Neural progenitor cell (in vitro differentiated cells): ENCODE data around the gene FAF1. TPM values are rescaled to one million over a fixed set of nuclear protein-coding genes. Genes with fewer than 3 reads are reported as not detected.

Source experiments
- DNase-seq: peaks from one replicate; pipeline ENCODE4 v3.0.0-alpha.2; 2016; ENCODE audit warnings: low spot score
- H2AFZ ChIP-seq: fragments of 200-600 bp; sonication (generic); replicated peaks from 2 replicates; pipeline ENCODE4 v1.6.1; 2016; ENCODE audit warnings: antibody characterized with exemption
- H3F3A ChIP-seq: fragments of 200-600 bp; sonication (generic); 2 replicates; pipeline ENCODE4 v1.6.1; 2016; ENCODE audit warnings: antibody characterized with exemption, low read depth
- H3K27ac ChIP-seq: fragments of 200-600 bp; sonication (generic); 2 replicates; pipeline ENCODE4 v1.5.1; 2016; ENCODE audit warnings: mild to moderate bottlenecking
- H3K27me3 ChIP-seq: fragments of 200-600 bp; sonication (generic); 2 replicates; pipeline ENCODE4 v1.6.1; 2016; ENCODE audit warnings: mild to moderate bottlenecking, moderate library complexity
- H3K36me3 ChIP-seq: fragments of 200-600 bp; sonication (generic); 2 replicates; pipeline ENCODE4 v1.5.1; 2016
- H3K4me1 ChIP-seq: fragments of 200-600 bp; sonication (generic); 2 replicates; pipeline ENCODE4 v1.6.1; 2016; ENCODE audit warnings: mixed run types
- H3K4me2 ChIP-seq: fragments of 200-600 bp; sonication (generic); 2 replicates; pipeline ENCODE4 v1.6.1; 2016
- H3K4me3 ChIP-seq: fragments of 200-600 bp; sonication (generic); 2 replicates; pipeline ENCODE4 v1.5.1; 2016
- H3K79me2 ChIP-seq: fragments of 200-600 bp; sonication (generic); 2 replicates; pipeline ENCODE4 v1.6.1; 2016; ENCODE audit warnings: low read depth
- H3K9ac ChIP-seq: fragments of 200-600 bp; sonication (generic); 2 replicates; pipeline ENCODE4 v1.6.1; 2016
- H3K9me3 ChIP-seq: fragments of 200-600 bp; sonication (generic); 2 replicates; pipeline ENCODE4 v1.5.1; 2016; ENCODE audit warnings: low read depth
- H4K20me1 ChIP-seq: fragments of 200-600 bp; sonication (generic); 2 replicates; pipeline ENCODE4 v1.6.1; 2016; ENCODE audit warnings: low read depth
- H3K27ac Mint-ChIP-seq: 3 replicates; pipeline ENCODE4 v1.8.0; 2021; ENCODE audit warnings: mixed read lengths
- H3K27me3 Mint-ChIP-seq: 2 replicates; pipeline ENCODE4 v1.8.0; 2022; ENCODE audit warnings: low read depth, mild to moderate bottlenecking, inconsistent platforms, moderate library complexity, mixed read lengths; ENCODE audit not compliant: insufficient read depth
- H3K36me3 Mint-ChIP-seq: 3 replicates; pipeline ENCODE4 v1.8.0; 2021; ENCODE audit warnings: mixed read lengths
- H3K4me1 Mint-ChIP-seq: 3 replicates; pipeline ENCODE4 v1.8.0; 2021; ENCODE audit warnings: mixed read lengths
- H3K4me3 Mint-ChIP-seq: 3 replicates; pipeline ENCODE4 v1.8.0; 2021; ENCODE audit warnings: mild to moderate bottlenecking, moderate library complexity, mixed read lengths
- H3K9me3 Mint-ChIP-seq: 3 replicates; pipeline ENCODE4 v1.8.0; 2020; ENCODE audit warnings: mixed read lengths
- CTCF ChIP-seq: fragments of 200-600 bp; sonication (generic); IDR thresholded peaks from 2 replicates; pipeline ENCODE4 v1.5.1; 2017; ENCODE audit warnings: antibody characterized with exemption, mild to moderate bottlenecking
- EZH2 ChIP-seq: fragments of 200-600 bp; sonication (generic); IDR thresholded peaks from 2 replicates; pipeline ENCODE4 v1.6.1; 2017; ENCODE audit warnings: antibody characterized with exemption, mild to moderate bottlenecking, moderate library complexity
- EZH2phosphoT487 ChIP-seq: fragments of 200-600 bp; sonication (generic); IDR thresholded peaks from 2 replicates; pipeline ENCODE4 v1.6.1; 2017; ENCODE audit warnings: antibody characterized with exemption
- total RNA-seq: library from RNA; depleted of rRNA; stranded (reverse); fragments of >200 nt; gene quantifications from 2 replicates; pipeline ENCODE4 v1.2.3, GENCODE V29; 2015; ENCODE audit warnings: low replicate concordance

Gene FAF1
- total RNA-seq, 1 donor from 2014 or later, result 103 TPM

DNA sequence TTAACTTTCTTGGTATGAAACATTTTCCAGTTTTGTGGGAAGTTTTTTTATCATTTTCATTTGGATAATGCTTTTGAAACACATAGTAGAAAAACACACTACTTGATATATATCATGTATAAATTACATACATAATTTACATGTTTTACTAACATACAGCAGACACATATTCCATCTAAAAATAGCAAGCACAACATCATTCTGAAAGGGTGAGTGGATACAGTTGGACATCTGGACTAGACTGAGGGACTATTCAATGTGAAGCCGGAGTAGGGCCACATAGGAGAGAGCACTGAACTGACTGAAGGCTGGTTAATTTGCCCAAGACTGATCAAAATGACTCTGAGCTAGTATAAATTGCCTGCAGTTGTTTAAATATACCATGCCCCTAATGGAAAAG is 21.7 kb upstream of the FAF1 start:
- H3K27ac Mint-ChIP-seq, result no peak overlapping the region
- no peak for DNase-seq
- no peaks in the 10 kb centered on the region for H3K9me3 ChIP-seq
- H3K27me3 Mint-ChIP-seq, result peaks cover 55% of the 10 kb centered on the region
- H3K4me2 ChIP-seq, result no peak overlapping the region
- H4K20me1 ChIP-seq, result peaks cover 27% of the 10 kb centered on the region
- no peaks in the 10 kb centered on the region for H3K9me3 Mint-ChIP-seq
- H3K4me1 Mint-ChIP-seq, result peaks cover 10% of the 10 kb centered on the region
- H3K9ac ChIP-seq, result no peak overlapping the region
- H3K27ac ChIP-seq, result no peak overlapping the region
- H3F3A ChIP-seq, result peaks cover 22% of the 10 kb centered on the region
- TF ChIP-seq EZH2 (no peak), EZH2phosphoT487 (no peak), CTCF (no peak)
- H3K36me3 ChIP-seq, result no peaks in the 10 kb centered on the region
- H3K4me3 Mint-ChIP-seq, result no peak overlapping the region
- peaks cover 16% of the 10 kb centered on the region for H3K4me1 ChIP-seq
- no peaks in the 10 kb centered on the region for H3K36me3 Mint-ChIP-seq
- H3K27me3 ChIP-seq, result peaks cover 100% of the 10 kb centered on the region
- no peaks in the 10 kb centered on the region for H3K79me2 ChIP-seq
- no peak overlapping the region for H2AFZ ChIP-seq
- H3K4me3 ChIP-seq, result no peak overlapping the region

- no peaks in the 10 kb centered on the region for H3K36me3 ChIP-seq
- peaks cover 100% of the 10 kb centered on the region for H3K27me3 ChIP-seq
- H4K20me1 ChIP-seq, result peaks cover 39% of the 10 kb centered on the region
- DNase-seq, result no peak
- peaks cover 57% of the 10 kb centered on the region for H3K27me3 Mint-ChIP-seq
- H3K9ac ChIP-seq, result no peak overlapping the region
- H3K4me1 Mint-ChIP-seq, result peaks cover 10% of the 10 kb centered on the region
- no peak overlapping the region for H3K27ac Mint-ChIP-seq
- no peaks in the 10 kb centered on the region for H3K36me3 Mint-ChIP-seq
- H3K9me3 Mint-ChIP-seq, result no peaks in the 10 kb centered on the region
- H3K4me3 ChIP-seq, result no peak overlapping the region
- no peak overlapping the region for H3K4me3 Mint-ChIP-seq
- peaks cover 16% of the 10 kb centered on the region for H3K4me1 ChIP-seq
- H3K27ac ChIP-seq, result no peak overlapping the region
- TF ChIP-seq CTCF, result no peak
- no peak for TF ChIP-seq EZH2phosphoT487
- TF ChIP-seq EZH2, result no peak
- H2AFZ ChIP-seq, result no peak overlapping the region
- H3K9me3 ChIP-seq, result no peaks in the 10 kb centered on the region
- no peaks in the 10 kb centered on the region for H3K79me2 ChIP-seq
- peaks cover 34% of the 10 kb centered on the region for H3F3A ChIP-seq
- no peak overlapping the region for H3K4me2 ChIP-seq
These were observed 20.4 kb upstream of the FAF1 start for GRCh38 chr1:50980505-50980904.

GRCh38 chr1:50979937-50980336 is 19.9 kb upstream of the FAF1 start:
- Histone ChIP-seq H3K79me2 (no peaks in the 10 kb centered on the region), H3K9me3 (no peaks in the 10 kb centered on the region), H3K4me1 (peaks cover 16% of the 10 kb centered on the region), H3F3A (peaks cover 40% of the 10 kb centered on the region), H3K4me2 (no peak overlapping the region), H3K36me3 (no peaks in the 10 kb centered on the region), H4K20me1 (peaks cover 45% of the 10 kb centered on the region), H3K27ac (no peak overlapping the region), H3K9ac (no peak overlapping the region), H3K4me3 (no peak overlapping the region), H2AFZ (no peak overlapping the region), H3K27me3 (peaks cover 100% of the 10 kb centered on the region)
- no peak for DNase-seq
- Mint-ChIP-seq H3K9me3 (no peaks in the 10 kb centered on the region), H3K4me1 (peaks cover 10% of the 10 kb centered on the region), H3K36me3 (no peaks in the 10 kb centered on the region), H3K27me3 (peaks cover 57% of the 10 kb centered on the region), H3K27ac (no peak overlapping the region), H3K4me3 (no peak overlapping the region)
- TF ChIP-seq CTCF (no peak), EZH2phosphoT487 (no peak), EZH2 (no peak)
